Keratinocyte (primary cell): ENCODE results near the gene CCDC175.

Experiments
- EZH2 ChIP-seq: IDR thresholded peaks from one replicate; pipeline ENCODE4 v1.6.1; 2012; ENCODE audit warnings: inconsistent platforms, mild to moderate bottlenecking, low read length, moderate library complexity
- TF ChIP-seq, protein P1 (sequence below), 3 experiments: IDR thresholded peaks in 1 of 3; conservative IDR thresholded peaks in 1 of 3; optimal IDR thresholded peaks in 1 of 3; 2 replicates in 2 of 3; 3 replicates in 1 of 3; pipeline versions ENCODE3 to v1.5.1; 2011; ENCODE audit warnings: low read length in 3 of 3, mild to moderate bottlenecking in 3 of 3, moderate library complexity in 2 of 3, control low read depth in 1 of 3, inconsistent platforms in 1 of 3; ENCODE audit not compliant: insufficient read depth in 2 of 3; ENCODE audit errors: extremely low read depth in 1 of 3

DNA sequence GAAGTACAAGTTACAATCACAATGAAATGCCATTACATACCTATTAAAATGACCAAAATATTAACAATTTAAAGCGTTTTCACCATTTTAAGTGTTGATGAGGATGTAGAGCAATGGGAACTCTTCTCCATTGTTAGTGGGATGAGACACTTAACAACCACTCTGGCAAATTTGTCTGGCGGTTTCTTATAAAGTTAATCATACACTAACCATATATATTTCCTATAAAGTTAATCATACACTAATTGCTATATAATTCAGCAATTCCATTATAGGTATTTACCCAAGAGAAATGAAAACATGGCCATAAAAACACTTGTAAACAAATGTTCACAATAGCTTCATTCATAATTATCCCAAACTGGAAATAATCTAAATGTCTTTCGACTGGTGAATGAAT, 56.4 kb downstream of the CCDC175 start:
- TF ChIP-seq, protein P1, sequence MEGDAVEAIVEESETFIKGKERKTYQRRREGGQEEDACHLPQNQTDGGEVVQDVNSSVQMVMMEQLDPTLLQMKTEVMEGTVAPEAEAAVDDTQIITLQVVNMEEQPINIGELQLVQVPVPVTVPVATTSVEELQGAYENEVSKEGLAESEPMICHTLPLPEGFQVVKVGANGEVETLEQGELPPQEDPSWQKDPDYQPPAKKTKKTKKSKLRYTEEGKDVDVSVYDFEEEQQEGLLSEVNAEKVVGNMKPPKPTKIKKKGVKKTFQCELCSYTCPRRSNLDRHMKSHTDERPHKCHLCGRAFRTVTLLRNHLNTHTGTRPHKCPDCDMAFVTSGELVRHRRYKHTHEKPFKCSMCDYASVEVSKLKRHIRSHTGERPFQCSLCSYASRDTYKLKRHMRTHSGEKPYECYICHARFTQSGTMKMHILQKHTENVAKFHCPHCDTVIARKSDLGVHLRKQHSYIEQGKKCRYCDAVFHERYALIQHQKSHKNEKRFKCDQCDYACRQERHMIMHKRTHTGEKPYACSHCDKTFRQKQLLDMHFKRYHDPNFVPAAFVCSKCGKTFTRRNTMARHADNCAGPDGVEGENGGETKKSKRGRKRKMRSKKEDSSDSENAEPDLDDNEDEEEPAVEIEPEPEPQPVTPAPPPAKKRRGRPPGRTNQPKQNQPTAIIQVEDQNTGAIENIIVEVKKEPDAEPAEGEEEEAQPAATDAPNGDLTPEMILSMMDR (optimal IDR thresholded peaks at IDR 0.05 in 1 of 3, IDR thresholded peaks at IDR 0.05 in 1 of 3, conservative IDR thresholded peaks at IDR 0.05 in 1 of 3; ENCODE audit: extremely low read depth in 1 of 3, insufficient read depth in 2 of 3, low read length in 3 of 3): no peak
- no peak for TF ChIP-seq EZH2
